HuH-7.5 (cell line): ENCODE measurements around the gene CCDC182.

ENCODE experiments used
- DNase-seq: peaks from one replicate; pipeline ENCODE4 v3.0.0; 2011; ENCODE audit warnings: low spot score

CCDC182 gene

DNA sequence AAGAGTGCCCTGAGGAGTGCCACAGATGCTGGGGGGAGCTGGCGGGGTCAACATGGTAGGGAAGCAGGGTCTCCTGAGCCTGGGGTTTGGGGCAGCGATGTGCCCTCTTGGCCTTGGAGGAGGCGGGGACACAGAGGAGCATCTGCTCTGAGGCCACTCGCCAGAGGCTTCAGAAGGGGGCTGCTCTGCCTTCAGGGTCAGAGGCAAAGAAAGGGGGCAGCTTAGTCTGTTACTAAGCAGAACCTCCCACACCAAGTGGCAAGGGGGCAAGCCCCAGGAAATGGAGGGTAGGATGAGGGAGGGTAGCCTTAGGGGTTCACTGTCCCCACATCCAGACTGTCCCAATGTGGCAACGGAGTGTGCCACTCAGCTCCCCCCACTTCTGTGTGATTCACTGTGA is 18.3 kb downstream of the CCDC182 start:
- no peak for DNase-seq

DNA sequence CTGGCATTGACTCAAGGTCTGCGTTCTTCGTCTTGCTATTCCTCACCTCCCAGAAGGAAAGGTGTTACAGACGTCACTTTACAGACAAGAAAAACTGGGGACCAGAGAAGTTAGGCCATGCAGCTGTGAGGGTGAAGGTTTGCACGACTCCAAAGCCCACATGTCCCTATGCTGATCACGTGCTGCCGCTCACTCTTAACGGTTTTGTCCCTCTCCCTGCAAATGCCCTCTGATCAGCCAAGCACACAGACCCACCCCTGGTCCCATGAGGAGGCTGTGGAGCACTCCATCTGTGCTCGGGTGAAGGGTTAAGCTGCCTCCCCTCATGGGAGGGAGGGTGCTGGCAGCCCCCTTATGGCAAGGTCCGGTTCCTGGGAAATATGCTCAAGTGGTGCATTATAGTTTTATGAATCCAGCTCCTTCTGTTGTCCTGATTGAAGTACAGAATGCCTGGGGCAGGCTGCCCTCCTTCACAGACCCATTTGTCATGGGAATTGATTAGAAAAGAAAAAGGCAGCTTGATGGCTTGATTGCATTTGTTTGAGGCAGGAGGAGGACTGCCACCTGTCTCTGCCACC is 18.8 kb downstream of the CCDC182 start:
- no peak for DNase-seq

DNA sequence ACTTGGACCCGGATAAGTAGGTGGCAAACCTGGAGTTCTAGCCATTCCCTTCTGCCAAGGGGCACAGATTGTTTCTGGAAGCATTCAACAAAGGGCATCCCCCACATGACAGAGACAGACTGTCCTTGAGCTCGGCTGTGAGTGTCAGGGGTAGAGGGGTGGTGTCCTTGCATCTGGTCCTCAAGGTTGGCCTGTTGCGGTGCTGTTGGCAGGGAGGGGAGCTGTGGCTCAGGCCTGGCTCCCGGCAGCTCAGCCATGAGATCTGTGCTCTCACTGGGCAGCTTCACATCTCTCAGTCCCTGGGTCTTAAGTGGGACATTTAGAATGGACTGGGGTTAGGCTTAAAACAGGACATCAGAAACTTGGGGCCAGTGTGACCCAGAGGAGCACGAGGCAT is 20.4 kb downstream of the CCDC182 start:
- no peak for DNase-seq

DNA sequence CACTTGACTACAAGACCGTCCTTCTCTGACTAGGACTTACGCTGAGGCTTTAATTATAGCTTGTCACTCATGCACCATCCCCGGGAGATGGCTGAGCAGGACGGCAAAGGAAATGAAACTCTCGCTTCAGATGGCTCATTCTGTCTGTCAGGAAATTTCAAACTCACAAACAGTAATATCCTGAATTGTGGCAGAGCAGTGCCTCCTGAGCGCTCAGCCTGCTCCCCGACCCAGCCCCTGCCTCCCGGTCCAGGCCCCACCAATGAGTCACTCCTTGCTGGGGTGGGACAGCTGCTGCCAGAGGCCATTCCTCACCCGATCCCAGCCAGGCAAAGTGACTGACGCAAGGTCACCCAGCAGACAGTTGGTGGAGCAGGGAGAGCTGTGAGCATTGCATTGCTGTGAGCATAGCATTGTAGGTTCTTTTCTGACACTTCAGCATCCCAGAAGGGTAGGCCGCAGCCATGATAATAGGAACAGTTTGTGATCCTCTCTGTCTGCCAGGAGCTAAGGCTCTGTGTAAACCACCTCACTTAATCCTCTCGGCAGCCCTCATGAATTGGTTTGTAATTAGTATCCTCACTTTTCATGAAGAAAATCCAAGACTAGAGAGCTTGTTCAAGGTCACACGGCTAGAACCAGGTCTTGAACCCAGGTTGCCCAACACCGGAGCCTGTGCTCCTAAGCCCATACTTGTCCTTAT is 20.9 kb downstream of the CCDC182 start:
- DNase-seq, result no peak

DNA sequence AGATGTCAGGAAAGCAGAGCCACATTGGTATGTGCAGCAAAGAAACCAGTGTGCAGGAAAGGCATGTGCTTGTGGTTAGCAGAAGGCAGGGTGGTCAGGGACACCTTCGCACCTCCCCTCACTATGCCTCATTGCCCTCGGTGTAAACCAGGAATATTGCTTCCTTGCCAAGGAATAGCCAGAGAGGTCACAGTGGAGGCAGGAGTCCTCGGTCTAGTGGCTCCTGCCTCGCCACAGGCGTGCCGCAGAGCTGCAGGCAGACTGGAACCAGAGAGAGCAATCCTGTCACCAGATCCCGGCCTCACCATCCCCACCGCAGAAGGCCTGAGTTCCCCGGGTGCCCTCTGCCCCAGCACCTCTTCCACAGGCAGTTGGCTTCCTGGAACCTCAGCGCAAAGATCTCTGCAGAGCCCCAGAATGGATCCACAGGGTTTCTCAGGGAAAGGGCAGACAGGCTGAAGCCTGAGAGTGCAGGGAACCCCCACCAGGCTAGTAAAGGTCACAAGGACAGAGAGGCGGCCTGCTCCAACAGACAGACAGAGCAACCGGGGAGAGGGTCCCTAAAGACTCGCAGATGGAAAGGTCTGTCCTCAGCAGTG is 21.6 kb downstream of the CCDC182 start:
- DNase-seq, result no peak

DNA sequence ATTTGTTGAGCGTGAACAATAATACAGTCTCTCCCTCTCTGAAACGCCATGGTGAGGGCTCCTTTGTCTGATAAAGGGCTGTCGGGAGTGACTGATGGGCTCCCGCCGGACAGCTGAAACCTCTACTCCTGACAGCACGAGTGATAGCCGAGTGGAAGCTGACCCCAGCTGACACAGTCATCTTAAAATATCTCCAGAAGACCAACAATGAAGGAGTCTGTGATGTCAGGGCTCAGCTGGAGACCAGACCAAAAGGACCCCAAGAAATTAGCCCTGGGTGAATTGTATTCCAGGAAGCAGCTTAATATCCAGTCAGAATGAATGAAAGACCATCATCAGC is 22.4 kb downstream of the CCDC182 start:
- no peak for DNase-seq

DNA sequence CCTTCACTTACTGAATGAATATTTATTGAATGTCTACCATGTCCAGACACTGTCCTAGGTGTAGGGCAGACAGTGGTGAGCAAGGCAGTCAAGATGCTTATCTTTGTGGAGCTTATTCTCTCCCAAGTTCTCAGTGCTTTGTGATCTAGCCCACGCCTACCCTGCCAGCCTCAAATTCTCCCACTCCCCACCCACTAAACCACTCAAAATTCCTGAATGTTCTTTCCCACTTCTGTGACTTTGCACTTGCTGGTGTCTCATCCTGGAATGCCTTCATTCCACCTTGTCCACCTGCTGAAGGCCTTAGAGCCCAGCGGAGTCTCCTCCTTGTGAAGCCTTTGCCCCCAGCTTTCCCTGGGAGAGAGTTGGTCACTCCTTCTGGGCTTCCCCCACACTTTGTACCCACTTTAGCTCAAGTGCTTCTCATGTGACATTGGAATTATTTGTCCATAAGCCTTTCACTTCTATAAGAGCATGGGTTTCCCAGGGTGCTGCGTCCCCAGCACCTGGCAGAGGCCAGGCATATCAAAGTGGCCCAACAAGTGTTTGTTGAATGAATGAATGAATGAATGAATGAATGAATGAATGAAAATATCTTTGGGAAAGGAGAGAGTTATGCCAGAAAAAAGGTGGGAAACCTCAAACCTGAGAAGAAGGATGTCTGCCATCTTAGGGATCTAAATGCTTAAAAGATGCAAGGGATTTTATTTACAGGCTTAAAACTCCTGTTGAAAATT is 23.0 kb downstream of the CCDC182 start:
- no peak for DNase-seq

DNA sequence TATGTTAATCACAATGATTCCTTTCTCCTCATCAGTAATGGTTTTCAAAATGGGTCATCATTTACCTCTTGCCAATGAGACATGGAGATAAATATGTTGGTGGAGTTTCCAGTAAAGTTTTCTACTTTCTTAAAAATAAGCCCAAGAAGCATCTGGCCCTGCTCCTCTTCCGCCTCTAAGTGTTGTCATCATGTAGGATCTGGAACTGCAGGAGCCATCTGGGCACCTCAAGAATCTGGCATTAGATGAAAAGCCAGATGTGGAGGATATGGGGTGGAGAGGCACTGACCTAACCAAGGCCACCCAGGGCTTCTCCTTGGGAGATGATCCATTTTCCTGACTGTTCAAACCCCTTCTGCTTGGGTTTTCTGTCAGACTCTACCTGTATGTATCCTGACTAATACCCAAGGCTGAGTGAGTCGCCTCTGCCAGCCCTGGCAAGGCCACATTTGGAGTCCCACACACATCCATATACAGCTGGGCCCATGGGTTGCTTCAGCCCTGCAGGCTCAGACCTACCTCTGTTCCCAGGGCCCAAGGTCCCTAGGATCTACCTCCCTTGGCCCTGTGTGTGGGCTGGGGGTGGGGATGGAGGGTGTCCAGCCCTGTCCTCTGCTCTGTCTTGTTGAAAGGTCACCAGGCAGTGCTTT is 24.6 kb downstream of the CCDC182 start:
- no peak for DNase-seq

DNA sequence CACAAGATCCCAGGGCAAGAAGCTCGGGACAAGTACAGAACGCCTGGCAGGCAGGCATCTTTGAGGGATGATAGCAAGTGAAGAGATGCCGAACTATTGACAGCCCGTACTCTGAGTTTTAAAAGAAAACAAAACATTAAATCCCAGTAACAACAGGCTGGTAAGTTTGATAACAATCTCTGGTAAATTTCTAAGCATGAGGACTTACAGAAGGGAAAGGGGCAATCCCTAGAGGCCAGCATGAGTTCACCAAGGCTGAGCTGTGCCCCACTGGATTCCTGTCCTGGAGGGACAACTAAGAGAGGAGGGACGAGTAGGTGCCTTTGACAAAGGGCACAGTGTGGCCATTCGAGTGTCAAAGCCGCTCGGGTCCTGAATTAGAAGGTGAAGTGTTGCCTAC is 26.2 kb downstream of the CCDC182 start:
- DNase-seq, result no peak

DNA sequence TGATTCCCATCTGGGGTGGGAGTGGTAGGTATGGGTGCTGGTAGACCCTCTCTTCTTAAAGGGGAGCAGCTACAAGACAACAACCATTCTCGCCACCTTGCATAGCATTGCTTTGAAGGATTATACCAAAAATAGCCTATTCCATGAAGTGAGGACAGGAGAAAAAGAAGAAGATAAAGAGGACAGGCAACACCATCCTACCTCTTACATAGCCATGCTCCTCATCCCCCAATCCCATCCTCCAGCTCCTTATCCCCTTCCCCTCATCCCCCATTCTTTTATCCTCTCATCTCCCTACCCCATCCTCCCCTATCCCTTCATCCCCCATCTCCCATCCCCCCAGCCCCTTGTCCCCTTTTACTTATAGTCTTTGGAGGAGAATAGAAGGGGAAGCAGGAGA is 29.1 kb downstream of the CCDC182 start:
- no peak for DNase-seq

DNA sequence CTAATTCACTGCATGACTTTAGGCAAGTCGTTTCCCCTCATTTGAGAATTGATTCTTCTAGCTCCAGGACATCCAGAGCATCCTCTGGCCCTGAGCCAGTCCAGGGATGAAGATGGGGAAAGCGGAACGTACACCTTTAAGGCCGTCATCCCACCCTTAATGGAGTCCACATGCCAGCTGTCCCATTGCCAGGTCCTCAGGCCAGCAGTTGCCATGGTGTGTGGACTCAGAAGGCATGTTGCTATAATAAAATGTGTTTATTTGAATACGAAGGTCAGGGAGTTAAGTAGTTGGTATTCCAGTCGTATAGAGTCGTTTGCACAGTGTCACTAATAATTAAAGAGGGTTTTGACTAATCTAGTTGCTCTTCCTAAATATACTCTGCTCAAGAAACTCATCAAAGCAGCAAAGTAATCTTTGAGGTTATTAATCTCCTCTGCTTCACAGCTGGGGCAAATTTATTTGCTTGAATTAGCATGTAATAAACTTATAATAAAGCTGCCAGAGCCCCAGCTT is 30.4 kb downstream of the CCDC182 start:
- DNase-seq, result no peak

DNA sequence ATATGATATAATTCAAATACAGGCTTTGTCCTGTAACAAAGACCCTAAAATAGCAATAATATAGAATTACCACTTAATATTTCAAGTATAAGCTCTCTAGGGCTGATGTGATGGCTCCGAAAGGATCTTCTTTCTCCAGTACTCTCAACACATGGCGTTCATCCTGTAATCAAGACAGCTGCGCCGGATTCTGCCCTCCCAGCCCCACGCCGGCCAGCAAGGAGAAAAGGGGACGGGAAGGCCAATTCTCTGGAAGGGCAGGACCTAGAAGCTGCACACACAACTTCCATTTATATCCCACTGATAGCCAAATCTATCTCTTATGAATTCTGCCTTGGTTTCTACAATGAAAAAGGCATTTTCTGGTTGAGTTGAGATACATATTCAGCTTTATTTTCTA is 32.0 kb downstream of the CCDC182 start:
- no peak for DNase-seq

DNA sequence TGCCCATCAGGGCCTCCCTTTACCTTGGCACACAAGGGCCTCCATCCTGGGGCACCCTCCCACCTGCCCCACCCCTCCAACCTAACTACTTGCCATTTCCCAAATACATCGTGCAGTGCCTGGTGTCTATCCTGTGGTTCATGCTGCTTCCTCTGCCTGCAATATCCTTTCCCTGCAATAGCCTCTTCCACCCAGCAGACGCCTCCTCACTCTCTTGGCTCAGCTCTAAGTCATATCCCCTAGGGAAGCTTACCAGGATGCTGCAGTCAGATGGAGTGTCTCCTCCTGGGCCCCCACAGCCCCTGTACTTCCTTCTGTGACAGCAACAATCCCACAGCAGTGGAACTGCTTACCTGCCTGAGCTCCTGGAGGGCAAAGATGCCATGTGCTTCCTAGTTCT is 36.7 kb downstream of the CCDC182 start:
- no peak for DNase-seq

DNA sequence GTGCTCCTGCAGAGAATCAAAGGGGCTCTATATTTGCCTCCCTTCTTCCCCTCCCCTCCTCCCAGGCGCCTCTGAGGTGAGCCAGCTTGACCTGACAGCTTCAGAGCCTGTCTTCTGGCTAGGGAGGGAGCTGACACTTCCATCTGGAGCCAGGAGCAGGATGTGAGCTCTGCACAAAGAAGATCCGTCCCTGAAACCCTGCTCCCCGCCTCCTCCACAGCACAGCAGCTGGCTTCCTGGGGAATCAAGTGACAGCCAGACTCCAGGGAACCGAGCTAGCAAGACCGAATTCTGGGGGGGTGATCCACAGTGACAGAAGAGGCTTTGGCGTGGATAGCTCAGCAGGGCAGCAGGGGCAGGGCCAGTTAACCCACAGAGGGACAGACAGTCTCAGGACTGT is 37.2 kb downstream of the CCDC182 start:
- no peak for DNase-seq

DNA sequence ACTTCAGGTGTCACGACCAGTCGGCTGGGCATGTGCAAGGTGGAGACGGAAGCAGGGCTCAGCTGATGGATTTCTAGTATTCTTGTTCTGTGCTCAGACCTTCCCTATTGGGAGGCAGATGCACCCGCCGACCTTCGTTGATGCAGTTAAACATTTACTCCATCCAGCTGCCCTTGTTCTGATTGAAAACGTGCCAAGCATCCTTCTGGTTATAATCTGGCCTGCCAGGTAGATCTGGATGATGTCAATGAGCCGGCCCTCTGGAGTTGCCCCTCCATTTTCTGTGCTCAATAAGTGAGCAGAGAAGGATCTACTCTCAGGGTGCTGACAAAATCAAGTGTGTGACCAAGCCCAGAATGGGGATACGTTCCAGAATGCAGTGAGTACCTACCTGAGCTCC is 38.3 kb downstream of the CCDC182 start:
- DNase-seq, result no peak

DNA sequence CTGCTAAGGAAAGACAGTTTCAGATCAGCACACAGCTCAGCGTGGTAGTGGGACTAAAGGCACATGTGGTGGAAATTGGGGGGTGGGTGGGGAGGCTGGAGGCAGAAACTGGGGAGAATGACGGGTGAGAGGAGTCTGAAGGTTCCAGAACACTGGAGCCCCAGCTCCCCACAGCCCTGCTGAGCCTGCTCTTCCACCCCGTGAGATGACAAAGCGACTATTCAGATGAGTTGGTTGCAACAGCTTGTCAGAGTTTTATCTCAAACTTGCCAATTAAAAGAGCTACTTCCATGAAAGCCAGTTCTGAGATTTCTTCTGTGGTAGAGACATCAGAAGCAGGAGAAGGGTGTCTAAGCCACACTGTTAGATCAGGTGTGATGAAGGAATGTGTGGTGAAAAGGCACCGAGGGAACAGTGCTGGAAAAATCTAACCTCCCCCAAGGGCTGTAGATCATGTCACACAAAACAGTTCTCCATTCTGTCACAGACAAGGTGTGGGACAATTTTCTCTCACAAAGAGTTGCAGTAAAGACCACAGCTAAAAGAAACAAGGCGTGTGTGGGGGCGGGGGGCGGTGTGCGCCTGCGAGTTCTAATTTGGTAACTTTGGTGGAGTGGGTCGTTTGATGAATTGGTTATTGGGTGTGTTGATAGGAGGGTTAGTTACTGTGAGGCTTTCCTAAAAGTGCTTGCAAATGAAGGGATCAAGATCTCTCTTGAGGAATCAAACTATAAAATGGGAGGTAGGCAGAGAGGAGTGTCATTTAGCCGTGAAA is 39.0 kb downstream of the CCDC182 start:
- no peak for DNase-seq

DNA sequence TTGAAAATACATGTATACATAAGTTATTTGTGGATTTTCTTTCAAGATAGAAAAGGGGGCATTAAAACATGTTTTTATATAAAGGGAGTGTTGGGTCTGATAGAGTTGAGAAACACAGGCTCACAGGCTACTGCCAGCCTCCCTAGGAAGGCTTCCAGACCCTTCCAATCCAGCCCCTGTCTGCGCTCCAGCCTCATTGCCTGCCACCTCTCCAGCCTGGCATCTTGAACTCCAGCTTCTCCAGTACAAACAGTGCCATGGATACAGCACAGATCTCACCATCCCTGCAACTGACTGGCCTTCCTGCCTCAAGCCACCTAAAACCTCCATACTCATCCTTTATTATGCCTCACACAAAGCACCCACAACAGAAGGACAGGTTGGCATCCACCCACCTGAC is 40.7 kb downstream of the CCDC182 start:
- no peak for DNase-seq

DNA sequence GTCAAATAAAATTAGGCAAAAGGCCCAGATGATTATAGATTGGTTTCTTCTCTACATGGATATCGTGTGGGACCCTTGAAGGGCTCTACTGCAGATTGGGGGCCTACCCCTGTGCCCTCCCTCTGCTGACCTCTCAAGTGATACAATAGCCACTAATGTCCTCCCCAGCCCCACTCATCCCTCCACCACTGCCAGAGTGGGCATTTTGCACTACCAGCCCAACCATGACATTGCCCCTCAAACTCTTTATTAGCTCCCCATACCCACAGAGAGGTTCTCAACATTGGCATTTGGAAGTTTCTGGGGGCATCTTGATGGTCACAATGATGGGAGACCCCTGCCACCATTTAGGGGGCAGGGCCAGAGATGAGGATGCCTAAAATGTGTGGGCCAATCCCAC is 41.8 kb downstream of the CCDC182 start:
- no peak for DNase-seq

DNA sequence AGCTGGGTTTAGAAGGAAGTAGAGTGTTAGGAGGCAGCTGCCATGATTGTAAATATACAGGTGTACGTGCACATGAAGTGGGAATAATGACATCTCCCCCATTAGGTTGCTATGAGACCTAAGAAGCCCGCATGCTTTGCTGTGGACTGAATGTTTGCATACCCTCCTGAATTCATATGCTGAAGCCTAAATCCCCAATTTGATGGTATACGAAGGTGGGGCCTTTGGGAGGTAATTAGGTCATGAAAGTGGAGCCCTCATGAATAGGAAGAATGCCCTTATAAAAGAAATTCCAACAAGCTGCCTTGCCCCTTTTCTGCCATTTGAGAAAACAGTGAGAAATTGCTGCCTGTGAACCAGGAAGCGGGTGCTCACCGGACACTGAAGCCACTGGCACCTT is 44.0 kb downstream of the CCDC182 start:
- no peak for DNase-seq

DNA sequence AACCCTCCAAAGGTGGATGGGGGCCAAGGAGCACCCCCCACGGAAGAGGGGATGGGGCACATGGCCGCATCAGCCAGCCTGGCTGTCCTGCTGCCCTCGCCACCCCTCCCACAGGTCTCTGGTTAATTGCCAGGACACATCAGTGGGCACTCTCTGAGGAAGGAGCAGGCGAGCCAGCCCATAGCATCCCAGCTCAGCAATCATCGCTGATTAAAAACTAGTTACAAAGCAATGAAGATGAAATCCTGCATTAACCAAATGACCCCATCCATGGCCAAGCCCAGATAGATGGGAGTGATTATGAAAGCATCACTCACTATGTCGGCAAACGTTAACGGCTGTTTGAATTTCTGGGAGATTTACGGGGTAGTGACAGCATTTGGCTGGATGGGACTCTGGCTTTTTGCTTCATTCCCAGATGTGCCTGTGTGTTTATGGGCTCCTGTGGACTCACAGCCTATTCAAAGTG is 45.3 kb downstream of the CCDC182 start:
- no peak for DNase-seq

DNA sequence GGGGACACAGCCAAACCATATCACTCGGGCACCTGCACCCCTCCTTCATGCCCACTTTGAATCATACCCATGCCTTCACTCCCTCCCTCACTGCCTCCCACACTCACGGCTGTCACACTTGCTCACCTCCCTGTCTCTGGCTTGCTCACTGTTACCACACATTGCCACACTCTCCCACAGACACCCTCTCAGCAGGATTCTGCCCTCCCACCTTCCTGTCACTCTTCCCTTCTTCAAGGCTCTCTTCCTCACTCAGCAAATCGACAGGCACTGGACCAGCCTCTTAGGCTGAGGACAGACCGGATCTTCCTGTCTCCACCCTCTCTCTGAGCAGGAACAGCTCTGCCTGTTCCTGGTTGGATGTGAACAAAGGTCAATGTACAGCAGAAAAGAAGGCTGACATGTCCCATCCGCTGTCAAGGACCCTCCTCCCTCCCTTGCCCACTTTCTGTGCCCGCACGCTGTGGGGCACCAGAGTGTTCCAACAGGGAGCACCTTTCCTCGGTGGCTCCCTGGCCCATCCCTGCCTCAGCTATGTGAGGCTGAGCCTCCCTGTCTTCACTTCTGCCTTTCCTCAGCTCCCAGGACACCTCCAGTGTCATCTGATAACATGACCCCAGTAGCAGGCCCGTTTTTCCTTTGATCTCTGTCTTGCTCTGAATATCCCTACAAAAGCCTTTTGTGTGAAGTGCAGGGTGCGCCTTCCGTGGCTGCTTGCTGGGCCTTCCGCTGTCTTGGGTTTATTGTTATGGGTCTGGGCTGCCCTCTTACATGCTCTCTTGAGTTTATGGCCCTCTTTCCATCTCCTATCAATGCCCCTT is 47.0 kb downstream of the CCDC182 start:
- DNase-seq, result no peak
